ENCODE results near the gene PRKCSH.

Gene PRKCSH

GRCh38 chr19:11444059-11444458 is 8.6 kb downstream of the PRKCSH start:
- no peaks in the 10 kb centered on the region for H3K27me3 ChIP-seq (ENCODE audit: control insufficient read depth, insufficient read depth, low read length)
- H3K4me3 ChIP-seq (ENCODE audit: low read depth, low read length) = no peak overlapping the region
- no peak overlapping the region for H3K9ac ChIP-seq (ENCODE audit: low read length)
- no peak overlapping the region for H3K27ac ChIP-seq (ENCODE audit: low read depth, low read length)
- H3K4me1 ChIP-seq (ENCODE audit: control insufficient read depth, insufficient read depth, low read length) = no peaks in the 10 kb centered on the region
- no peaks in the 10 kb centered on the region for H3K9me3 ChIP-seq (ENCODE audit: control insufficient read depth, insufficient read depth, low read depth, low read length)
- H3K36me3 ChIP-seq (ENCODE audit: control insufficient read depth, insufficient read depth, low read length) = peaks cover 85% of the 10 kb centered on the region

GRCh38 chr19:11445141-11445540 is 9.7 kb downstream of the PRKCSH start:
- Histone ChIP-seq H3K27ac (ENCODE audit: low read depth, low read length) (no peak overlapping the region), H3K9ac (ENCODE audit: low read length) (no peak overlapping the region), H3K36me3 (ENCODE audit: control insufficient read depth, insufficient read depth, low read length) (peaks cover 88% of the 10 kb centered on the region), H3K27me3 (ENCODE audit: control insufficient read depth, insufficient read depth, low read length) (no peaks in the 10 kb centered on the region), H3K4me1 (ENCODE audit: control insufficient read depth, insufficient read depth, low read length) (no peaks in the 10 kb centered on the region), H3K9me3 (ENCODE audit: control insufficient read depth, insufficient read depth, low read depth, low read length) (no peaks in the 10 kb centered on the region), H3K4me3 (ENCODE audit: low read depth, low read length) (no peak overlapping the region)

GRCh38 chr19:11446271-11446651 is 10.8 kb downstream of the PRKCSH start:
- H3K4me3 ChIP-seq (ENCODE audit: low read depth, low read length) = no peak overlapping the region
- H3K4me1 ChIP-seq (ENCODE audit: control insufficient read depth, insufficient read depth, low read length) = peaks cover 4% of the 10 kb centered on the region; the same call in 1 of the 2 replicates
- peaks cover 80% of the 10 kb centered on the region for H3K36me3 ChIP-seq (ENCODE audit: control insufficient read depth, insufficient read depth, low read length)
- no peaks in the 10 kb centered on the region for H3K27me3 ChIP-seq (ENCODE audit: control insufficient read depth, insufficient read depth, low read length)
- H3K27ac ChIP-seq (ENCODE audit: low read depth, low read length) = no peak overlapping the region
- H3K9ac ChIP-seq (ENCODE audit: low read length) = no peak overlapping the region
- H3K9me3 ChIP-seq (ENCODE audit: control insufficient read depth, insufficient read depth, low read depth, low read length) = no peaks in the 10 kb centered on the region

GRCh38 chr19:11446652-11447301 is 11.3 kb downstream of the PRKCSH start:
- Histone ChIP-seq H3K4me1 (ENCODE audit: control insufficient read depth, insufficient read depth, low read length) (peaks cover 6% of the 10 kb centered on the region), H3K9ac (ENCODE audit: low read length) (no peak overlapping the region), H3K27ac (ENCODE audit: low read depth, low read length) (no peak overlapping the region), H3K27me3 (ENCODE audit: control insufficient read depth, insufficient read depth, low read length) (no peaks in the 10 kb centered on the region), H3K36me3 (ENCODE audit: control insufficient read depth, insufficient read depth, low read length) (peaks cover 75% of the 10 kb centered on the region), H3K9me3 (ENCODE audit: control insufficient read depth, insufficient read depth, low read depth, low read length) (no peaks in the 10 kb centered on the region), H3K4me3 (ENCODE audit: low read depth, low read length) (no peak overlapping the region)

- peaks cover 13% of the 10 kb centered on the region for H3K4me1 ChIP-seq (ENCODE audit: control insufficient read depth, insufficient read depth, low read length)
- no peak overlapping the region for H3K27ac ChIP-seq (ENCODE audit: low read depth, low read length)
- no peak overlapping the region for H3K9ac ChIP-seq (ENCODE audit: low read length)
- no peaks in the 10 kb centered on the region for H3K27me3 ChIP-seq (ENCODE audit: control insufficient read depth, insufficient read depth, low read length)
- H3K36me3 ChIP-seq (ENCODE audit: control insufficient read depth, insufficient read depth, low read length) = peaks cover 66% of the 10 kb centered on the region
- no peak overlapping the region for H3K4me3 ChIP-seq (ENCODE audit: low read depth, low read length)
- no peaks in the 10 kb centered on the region for H3K9me3 ChIP-seq (ENCODE audit: control insufficient read depth, insufficient read depth, low read depth, low read length)
Observed at GRCh38 chr19:11447347-11448262, 12.2 kb downstream of the PRKCSH start.

- H3K4me1 ChIP-seq (ENCODE audit: control insufficient read depth, insufficient read depth, low read length) = peaks cover 21% of the 10 kb centered on the region
- no peak overlapping the region for H3K9ac ChIP-seq (ENCODE audit: low read length)
- no peak overlapping the region for H3K27ac ChIP-seq (ENCODE audit: low read depth, low read length)
- H3K4me3 ChIP-seq (ENCODE audit: low read depth, low read length) = no peak overlapping the region
- H3K9me3 ChIP-seq (ENCODE audit: control insufficient read depth, insufficient read depth, low read depth, low read length) = no peaks in the 10 kb centered on the region
- H3K36me3 ChIP-seq (ENCODE audit: control insufficient read depth, insufficient read depth, low read length) = peaks cover 59% of the 10 kb centered on the region
- H3K27me3 ChIP-seq (ENCODE audit: control insufficient read depth, insufficient read depth, low read length) = no peaks in the 10 kb centered on the region
Observed at GRCh38 chr19:11448410-11448809, 13.0 kb downstream of the PRKCSH start.

GRCh38 chr19:11448923-11449554 is 13.6 kb downstream of the PRKCSH start:
- peaks cover 23% of the 10 kb centered on the region for H3K4me1 ChIP-seq (ENCODE audit: control insufficient read depth, insufficient read depth, low read length)
- H3K27ac ChIP-seq (ENCODE audit: low read depth, low read length) = no peak overlapping the region
- H3K9me3 ChIP-seq (ENCODE audit: control insufficient read depth, insufficient read depth, low read depth, low read length) = no peaks in the 10 kb centered on the region
- no peak overlapping the region for H3K9ac ChIP-seq (ENCODE audit: low read length)
- H3K27me3 ChIP-seq (ENCODE audit: control insufficient read depth, insufficient read depth, low read length) = no peaks in the 10 kb centered on the region
- H3K4me3 ChIP-seq (ENCODE audit: low read depth, low read length) = no peak overlapping the region
- peaks cover 53% of the 10 kb centered on the region for H3K36me3 ChIP-seq (ENCODE audit: control insufficient read depth, insufficient read depth, low read length)

GRCh38 chr19:11450570-11451326 is 15.3 kb downstream of the PRKCSH start:
- Histone ChIP-seq H3K27ac (ENCODE audit: low read depth, low read length) (no peak overlapping the region), H3K4me3 (ENCODE audit: low read depth, low read length) (no peak overlapping the region), H3K36me3 (ENCODE audit: control insufficient read depth, insufficient read depth, low read length) (peaks cover 37% of the 10 kb centered on the region), H3K9ac (ENCODE audit: low read length) (no peak overlapping the region), H3K4me1 (ENCODE audit: control insufficient read depth, insufficient read depth, low read length) (peaks cover 23% of the 10 kb centered on the region), H3K27me3 (ENCODE audit: control insufficient read depth, insufficient read depth, low read length) (no peaks in the 10 kb centered on the region), H3K9me3 (ENCODE audit: control insufficient read depth, insufficient read depth, low read depth, low read length) (no peaks in the 10 kb centered on the region)

- Histone ChIP-seq H3K9ac (ENCODE audit: low read length) (no peak overlapping the region), H3K27ac (ENCODE audit: low read depth, low read length) (0 out of 2 replicates have a peak overlapping the region, but pooled peaks have one; percentile 33), H3K4me3 (ENCODE audit: low read depth, low read length) (no peak overlapping the region; the same call in 1 of the 2 replicates), H3K9me3 (ENCODE audit: control insufficient read depth, insufficient read depth, low read depth, low read length) (no peaks in the 10 kb centered on the region), H3K36me3 (ENCODE audit: control insufficient read depth, insufficient read depth, low read length) (peaks cover 34% of the 10 kb centered on the region), H3K27me3 (ENCODE audit: control insufficient read depth, insufficient read depth, low read length) (no peaks in the 10 kb centered on the region), H3K4me1 (ENCODE audit: control insufficient read depth, insufficient read depth, low read length) (peaks cover 23% of the 10 kb centered on the region)
Observed at GRCh38 chr19:11451327-11451870, 16.0 kb downstream of the PRKCSH start.

- no peak overlapping the region for H3K9ac ChIP-seq (ENCODE audit: low read length)
- peak overlapping the region; percentile 10; the same call in 1 of the 2 replicates for H3K4me3 ChIP-seq (ENCODE audit: low read depth, low read length)
- no peaks in the 10 kb centered on the region for H3K9me3 ChIP-seq (ENCODE audit: control insufficient read depth, insufficient read depth, low read depth, low read length)
- H3K4me1 ChIP-seq (ENCODE audit: control insufficient read depth, insufficient read depth, low read length) = peaks cover 23% of the 10 kb centered on the region
- peaks cover 31% of the 10 kb centered on the region for H3K36me3 ChIP-seq (ENCODE audit: control insufficient read depth, insufficient read depth, low read length)
- no peaks in the 10 kb centered on the region for H3K27me3 ChIP-seq (ENCODE audit: control insufficient read depth, insufficient read depth, low read length)
- H3K27ac ChIP-seq (ENCODE audit: low read depth, low read length) = peak overlapping the region; percentile 33; the same call in 1 of the 2 replicates
Observed at GRCh38 chr19:11451871-11452619, 16.6 kb downstream of the PRKCSH start.
